Measurements from ENCODE around the gene PTPRD. TPM values are rescaled to one million over a fixed set of nuclear protein-coding genes. Genes with fewer than 3 reads are reported as not detected.

Gene PTPRD
- total and polyA plus RNA-seq, 9 of the 15 experiments (the other 6 are each of a cell fraction or from before 2014, with no cell fraction given), result 0.11 TPM; not detected in 8

DNA sequence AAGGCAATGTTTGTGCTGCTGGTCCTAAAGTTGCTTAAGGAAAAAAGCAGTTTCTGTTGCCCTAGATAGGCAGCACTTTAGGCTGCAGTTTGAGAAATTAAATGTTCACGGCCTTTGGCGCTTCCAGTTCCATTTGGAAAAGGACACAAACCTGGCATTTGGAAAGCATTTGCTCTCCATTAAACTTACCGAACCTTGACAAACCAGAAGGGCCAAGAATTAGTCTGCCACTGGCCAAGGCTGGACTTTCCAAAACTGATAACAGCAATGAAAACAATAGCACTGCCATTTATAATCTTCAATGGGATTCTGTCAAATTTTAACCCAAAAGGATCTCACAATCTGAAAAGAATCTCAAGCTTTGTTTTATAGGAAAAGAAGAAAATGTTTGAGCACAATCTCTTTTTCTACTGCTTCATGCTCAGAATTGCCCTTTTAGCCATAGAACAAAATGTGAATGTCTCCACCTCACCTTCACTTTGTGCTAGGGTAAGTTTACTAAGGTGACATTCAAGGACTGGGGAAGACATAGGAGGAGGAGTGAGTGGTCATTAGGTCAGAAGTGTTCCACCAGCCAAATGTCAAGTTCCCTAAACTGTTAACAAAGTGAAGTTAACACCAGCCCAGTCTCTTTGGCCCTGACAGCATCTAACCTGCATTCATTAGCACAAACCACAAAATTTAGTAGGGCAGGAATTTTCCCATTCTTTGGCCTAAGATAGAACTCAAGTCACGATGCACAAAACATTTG lies 2229.8 kb downstream of the PTPRD start:
- Histone ChIP-seq H3K79me2 (ENCODE audit: control insufficient read depth, insufficient read depth, low read length) (no peaks in the 10 kb centered on the region), H3K4me2 (ENCODE audit: insufficient read depth, low read length) (no peak overlapping the region), H4K20me1 (replicated peaks; ENCODE audit: control insufficient read depth, insufficient read depth, low read length) (no peaks in the 10 kb centered on the region), H3K9me3 (replicated peaks; ENCODE audit: control insufficient read depth, insufficient read depth, low read depth, low read length) (no peaks in the 10 kb centered on the region), H3K27me3 (ENCODE audit: control insufficient read depth in 2 of 2, insufficient read depth in 2 of 2, low read length in 2 of 2) (no peaks in the 10 kb centered on the region), H3K4me3 (no peak overlapping the region), H3K36me3 (ENCODE audit: control insufficient read depth, insufficient read depth, low read length) (no peaks in the 10 kb centered on the region), H3K9me1 (ENCODE audit: control insufficient read depth, insufficient read depth, low read length) (no peaks in the 10 kb centered on the region), H3K27ac (ENCODE audit: extremely low read depth, low read depth, low read length) (no peak overlapping the region), H2AFZ (ENCODE audit: low read depth, low read length) (no peak overlapping the region), H3K4me1 (replicated peaks in 1 of 2; ENCODE audit: control insufficient read depth in 2 of 2, insufficient read depth in 2 of 2, low read length in 2 of 2) (no peaks in the 10 kb centered on the region), H3K9ac (ENCODE audit: insufficient read depth in 1 of 2, low read depth in 2 of 2, low read length in 2 of 2) (no peak overlapping the region)
- no peak for DNase-seq (ENCODE audit: extremely low read depth in 1 of 4, low spot score in 3 of 4)
- ChIA-PET POLR2A (no interaction called here), CTCF (ENCODE audit: low intra/inter-chr PET ratio) (no interaction called here)
- 2% methylated on average over 3 of the region's 4 CpGs for WGBS (ENCODE audit: insufficient coverage, low coverage, missing lambda C conversion rate)
- intact Hi-C loops (cut with micrococcal nuclease), result no loop called here
- no peak for FAIRE-seq
- no peak for TF ChIP-seq NFYB (IDR thresholded peaks at IDR 0.05; ENCODE audit: extremely low read depth, insufficient read length)
- TF ChIP-seq ZBTB7A (IDR thresholded peaks at IDR 0.05; ENCODE audit: borderline replicate concordance, control insufficient read depth, low read depth, low read length), result no peak
- TF ChIP-seq TBL1XR1 (IDR thresholded peaks at IDR 0.05; ENCODE audit: low read length in 2 of 2), result no peak
- no peak for TF ChIP-seq ZNF224 (CRISPR knock-in tag; IDR thresholded peaks at IDR 0.05)
- TF ChIP-seq RHOXF2B (CRISPR knock-in tag; conservative IDR thresholded peaks at IDR 0.05), result no peak
- no peak for TF ChIP-seq SRF (CRISPR knock-in tag; IDR thresholded peaks at IDR 0.05)
- TF ChIP-seq, protein P1, sequence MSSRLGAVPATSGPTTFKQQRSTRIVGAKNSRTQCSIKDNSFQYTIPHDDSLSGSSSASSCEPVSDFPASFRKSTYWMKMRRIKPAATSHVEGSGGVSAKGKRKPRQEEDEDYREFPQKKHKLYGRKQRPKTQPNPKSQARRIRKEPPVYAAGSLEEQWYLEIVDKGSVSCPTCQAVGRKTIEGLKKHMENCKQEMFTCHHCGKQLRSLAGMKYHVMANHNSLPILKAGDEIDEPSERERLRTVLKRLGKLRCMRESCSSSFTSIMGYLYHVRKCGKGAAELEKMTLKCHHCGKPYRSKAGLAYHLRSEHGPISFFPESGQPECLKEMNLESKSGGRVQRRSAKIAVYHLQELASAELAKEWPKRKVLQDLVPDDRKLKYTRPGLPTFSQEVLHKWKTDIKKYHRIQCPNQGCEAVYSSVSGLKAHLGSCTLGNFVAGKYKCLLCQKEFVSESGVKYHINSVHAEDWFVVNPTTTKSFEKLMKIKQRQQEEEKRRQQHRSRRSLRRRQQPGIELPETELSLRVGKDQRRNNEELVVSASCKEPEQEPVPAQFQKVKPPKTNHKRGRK (tag; IDR thresholded peaks at IDR 0.05), result no peak
- no peak for TF ChIP-seq NCOA1 (IDR thresholded peaks at IDR 0.05; ENCODE audit: low read depth)
- TF ChIP-seq HNRNPUL1 (IDR thresholded peaks at IDR 0.05; ENCODE audit: low read length), result no peak
- TF ChIP-seq, protein P2, sequence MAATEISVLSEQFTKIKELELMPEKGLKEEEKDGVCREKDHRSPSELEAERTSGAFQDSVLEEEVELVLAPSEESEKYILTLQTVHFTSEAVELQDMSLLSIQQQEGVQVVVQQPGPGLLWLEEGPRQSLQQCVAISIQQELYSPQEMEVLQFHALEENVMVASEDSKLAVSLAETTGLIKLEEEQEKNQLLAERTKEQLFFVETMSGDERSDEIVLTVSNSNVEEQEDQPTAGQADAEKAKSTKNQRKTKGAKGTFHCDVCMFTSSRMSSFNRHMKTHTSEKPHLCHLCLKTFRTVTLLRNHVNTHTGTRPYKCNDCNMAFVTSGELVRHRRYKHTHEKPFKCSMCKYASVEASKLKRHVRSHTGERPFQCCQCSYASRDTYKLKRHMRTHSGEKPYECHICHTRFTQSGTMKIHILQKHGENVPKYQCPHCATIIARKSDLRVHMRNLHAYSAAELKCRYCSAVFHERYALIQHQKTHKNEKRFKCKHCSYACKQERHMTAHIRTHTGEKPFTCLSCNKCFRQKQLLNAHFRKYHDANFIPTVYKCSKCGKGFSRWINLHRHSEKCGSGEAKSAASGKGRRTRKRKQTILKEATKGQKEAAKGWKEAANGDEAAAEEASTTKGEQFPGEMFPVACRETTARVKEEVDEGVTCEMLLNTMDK (IDR thresholded peaks at IDR 0.05; ENCODE audit: borderline replicate concordance, insufficient read depth, low read depth, low read length, poor library complexity, severe bottlenecking), result no peak
- no peak for TF ChIP-seq ZNF347 (CRISPR knock-in tag; IDR thresholded peaks at IDR 0.05; ENCODE audit: low read depth)
- no peak for TF ChIP-seq ZBTB8A (IDR thresholded peaks at IDR 0.05; ENCODE audit: partially characterized antibody)
- TF ChIP-seq JUND (IDR thresholded peaks at IDR 0.05; ENCODE audit: borderline replicate concordance, low read depth, low read length), result no peak
- no peak for TF ChIP-seq JUND (tag; IDR thresholded peaks at IDR 0.05; ENCODE audit: borderline replicate concordance, low read depth, low read length)
- no TSS peak for BruUV-seq (replicated peaks)
- ATAC-seq, result no peak
- in situ Hi-C loops (cut with MboI), result no loop called here
